ENCODE data around the gene NTMT1. TPM values are rescaled to one million over a fixed set of nuclear protein-coding genes. Genes with fewer than 3 reads are reported as not detected.

Gene NTMT1
- total and polyA plus RNA-seq, 9 of the 15 experiments (the other 6 are each of a cell fraction or from before 2014, with no cell fraction given): 42.1 to 116 (median 74.7) TPM

- TF ChIP-seq UBTF (IDR thresholded peaks at IDR 0.05; ENCODE audit: borderline replicate concordance in 1 of 2, low read depth in 2 of 2, low read length in 2 of 2): no peak
- no peak for TF ChIP-seq ZBTB33 (CRISPR knock-in tag; IDR thresholded peaks at IDR 0.05)
- no peak for TF ChIP-seq ZC3H8 (IDR thresholded peaks at IDR 0.05)
- no peak for TF ChIP-seq ASH1L (IDR thresholded peaks at IDR 0.05; ENCODE audit: borderline replicate concordance, low read depth, partially characterized antibody)
These were observed 18.4 kb downstream of the NTMT1 start (continued) for GRCh38 chr9:129644365-129644764.

- intact Hi-C loops (cut with micrococcal nuclease) (loop anchor here (5.0 to 10.0 kb wide), 3 partner anchors 52 to 240 kb away; no protein-coding TSS in a partner anchor), in situ Hi-C loops (cut with MboI) (loop anchor here (5.0 kb wide), 1 partner anchor 137 kb away; no protein-coding TSS in a partner anchor)
- ChIA-PET CTCF (ENCODE audit: low intra/inter-chr PET ratio) (interaction anchor here (0.9 kb wide), 1 partner anchor 139 kb away, joined by 4 read pairs; no protein-coding TSS in a partner anchor), POLR2A (interaction anchor here (1.5 kb wide), 1 partner anchor 11 kb away, joined by 3 read pairs; no protein-coding TSS in a partner anchor)
- no peak for ATAC-seq
- H3K27ac ChIP-seq (ENCODE audit: extremely low read depth, low read depth, low read length): no peak overlapping the region
- H2AFZ ChIP-seq (ENCODE audit: low read depth, low read length): no peak overlapping the region
- H3K9me3 ChIP-seq (replicated peaks; ENCODE audit: control insufficient read depth, insufficient read depth, low read depth, low read length): no peaks in the 10 kb centered on the region
- peak overlapping the region in 1 of 2 experiments; percentile 40; a peak in 1 of 4 replicates for H3K9ac ChIP-seq (ENCODE audit: insufficient read depth in 1 of 2, low read depth in 2 of 2, low read length in 2 of 2)
- H3K4me1 ChIP-seq (replicated peaks in 1 of 2; ENCODE audit: control insufficient read depth in 2 of 2, insufficient read depth in 2 of 2, low read length in 2 of 2): peaks cover 0 to 50% of the 10 kb centered on the region in 2 experiments; a peak in 3 of 5 replicates
- H3K9me1 ChIP-seq (ENCODE audit: control insufficient read depth, insufficient read depth, low read length): no peaks in the 10 kb centered on the region
- H3K4me3 ChIP-seq: no peak overlapping the region
- H3K79me2 ChIP-seq (ENCODE audit: control insufficient read depth, insufficient read depth, low read length): peaks cover 16% of the 10 kb centered on the region
- WGBS (ENCODE audit: insufficient coverage, low coverage, missing lambda C conversion rate): 31% methylated on average over 11 of the region's 17 CpGs
- no peak for DNase-seq (ENCODE audit: extremely low read depth in 1 of 4, low spot score in 3 of 4)
- BruUV-seq (replicated peaks): no TSS peak
- no peak overlapping the region for H3K4me2 ChIP-seq (ENCODE audit: insufficient read depth, low read length)
- FAIRE-seq: no peak
- H3K27me3 ChIP-seq (ENCODE audit: control insufficient read depth in 2 of 2, insufficient read depth in 2 of 2, low read length in 2 of 2): no peaks in the 10 kb centered on the region
- H3K36me3 ChIP-seq (ENCODE audit: control insufficient read depth, insufficient read depth, low read length): peaks cover 2% of the 10 kb centered on the region; the same call in 1 of the 3 replicates
- H4K20me1 ChIP-seq (replicated peaks; ENCODE audit: control insufficient read depth, insufficient read depth, low read length): peaks cover 7% of the 10 kb centered on the region
- TF ChIP-seq ZNF174 (CRISPR knock-in tag; IDR thresholded peaks at IDR 0.05) (no peak), NR0B1 (IDR thresholded peaks at IDR 0.05; ENCODE audit: partially characterized antibody) (no peak), DACH1 (IDR thresholded peaks at IDR 0.05; ENCODE audit: partially characterized antibody) (no peak), NFYB (IDR thresholded peaks at IDR 0.05; ENCODE audit: extremely low read depth, insufficient read length) (no peak), RBM39 (optimal IDR thresholded peaks at IDR 0.05; ENCODE audit: low read depth, low read length) (no peak), ADNP (tag; IDR thresholded peaks at IDR 0.05) (no peak), EGR1 (conservative IDR thresholded peaks at IDR 0.05) (no peak), ZNF134 (CRISPR knock-in tag; conservative IDR thresholded peaks at IDR 0.05) (no peak), HLTF (IDR thresholded peaks at IDR 0.05) (no peak), HBP1 (CRISPR knock-in tag; IDR thresholded peaks at IDR 0.05) (no peak), ZNF23 (CRISPR knock-in tag; IDR thresholded peaks at IDR 0.05) (no peak)
These were observed 18.9 kb downstream of the NTMT1 start for GRCh38 chr9:129644902-129645301.

Measured in K562 (cell line).